Measurements from ENCODE around the gene PRTN3.

PRTN3 gene, protein sequence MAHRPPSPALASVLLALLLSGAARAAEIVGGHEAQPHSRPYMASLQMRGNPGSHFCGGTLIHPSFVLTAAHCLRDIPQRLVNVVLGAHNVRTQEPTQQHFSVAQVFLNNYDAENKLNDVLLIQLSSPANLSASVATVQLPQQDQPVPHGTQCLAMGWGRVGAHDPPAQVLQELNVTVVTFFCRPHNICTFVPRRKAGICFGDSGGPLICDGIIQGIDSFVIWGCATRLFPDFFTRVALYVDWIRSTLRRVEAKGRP

DNA sequence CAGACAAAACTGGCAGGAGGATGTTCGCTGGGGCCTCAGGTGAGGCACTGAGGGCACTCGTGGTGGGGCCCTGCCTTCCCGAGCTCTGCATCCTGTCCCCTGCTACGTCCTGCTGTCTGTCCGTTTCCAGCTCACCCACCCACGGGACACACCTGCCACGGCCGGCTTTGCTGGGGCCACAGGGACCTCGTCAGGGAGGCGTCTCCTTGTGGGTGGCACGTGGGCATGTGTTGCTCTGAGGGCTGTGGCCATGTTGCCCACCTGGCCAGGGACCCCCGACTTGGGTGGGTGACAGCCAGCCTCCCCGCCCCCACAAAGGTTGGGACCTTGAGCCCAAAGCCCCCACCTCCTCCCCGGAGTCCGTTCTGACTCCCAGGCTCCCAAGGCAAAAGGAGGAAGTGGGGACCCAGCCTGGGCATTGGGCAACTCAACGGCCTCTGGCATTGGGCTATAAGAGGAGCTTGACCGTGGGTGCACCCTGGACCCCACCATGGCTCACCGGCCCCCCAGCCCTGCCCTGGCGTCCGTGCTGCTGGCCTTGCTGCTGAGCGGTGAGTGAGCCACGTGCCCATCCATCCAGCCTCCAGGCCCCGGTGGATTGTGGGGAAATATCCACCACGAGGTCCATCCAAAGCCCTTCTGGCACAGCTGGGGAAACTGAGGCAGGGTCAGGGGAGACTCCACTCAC is at the start of gene PRTN3:
Gene PRTN3 (plus strand): TSS at position 481 of the 688 bp plus-strand sequence. CDS start 10 bp downstream, at position 491.
- DNase-seq (ENCODE audit: low spot score) = no peak

- DNase-seq (ENCODE audit: low spot score) = no peak
Measured at GRCh38 chr19:791007-791566, 49.7 kb upstream of the PRTN3 start.

DNA sequence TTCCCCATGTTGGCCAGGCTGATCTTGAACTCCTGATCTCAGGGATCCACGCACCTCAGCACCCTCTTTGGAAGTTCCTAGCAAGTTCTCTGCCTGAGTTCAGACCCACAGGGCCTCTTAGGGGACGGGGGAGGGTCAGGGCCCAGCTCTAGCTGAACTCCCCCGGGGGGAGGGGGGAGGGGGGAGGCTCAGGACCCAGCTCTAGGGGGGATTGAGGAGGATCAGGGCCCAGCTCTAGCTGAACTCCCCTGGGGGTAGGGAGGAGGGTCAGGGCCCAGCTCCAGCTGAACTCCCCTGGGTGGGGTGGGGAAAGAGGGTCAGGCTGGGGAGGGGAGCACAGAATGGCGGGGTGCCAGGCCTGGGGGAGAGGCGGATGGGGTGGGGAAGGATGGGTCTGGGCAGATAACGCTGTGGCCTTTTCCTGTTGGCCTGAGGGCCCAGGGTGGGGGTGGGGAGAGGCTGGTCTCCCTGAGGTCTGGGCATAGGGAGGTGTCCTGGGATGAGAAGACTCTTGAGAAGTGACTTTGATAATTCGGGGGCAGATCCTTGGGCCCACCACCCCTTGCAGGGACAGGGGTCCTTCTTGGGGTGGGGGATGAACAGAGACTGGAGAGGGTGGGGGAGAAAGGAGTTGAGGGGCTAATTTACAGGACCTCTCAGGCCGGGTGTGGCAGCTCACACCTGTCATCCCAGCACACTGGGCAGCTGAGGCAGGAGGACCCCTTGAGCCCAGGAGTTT is 49.1 kb upstream of the PRTN3 start:
- DNase-seq (ENCODE audit: low spot score) = no peak

GRCh38 chr19:792306-792885 is 48.4 kb upstream of the PRTN3 start:
- DNase-seq (ENCODE audit: low spot score) = no peak

DNA sequence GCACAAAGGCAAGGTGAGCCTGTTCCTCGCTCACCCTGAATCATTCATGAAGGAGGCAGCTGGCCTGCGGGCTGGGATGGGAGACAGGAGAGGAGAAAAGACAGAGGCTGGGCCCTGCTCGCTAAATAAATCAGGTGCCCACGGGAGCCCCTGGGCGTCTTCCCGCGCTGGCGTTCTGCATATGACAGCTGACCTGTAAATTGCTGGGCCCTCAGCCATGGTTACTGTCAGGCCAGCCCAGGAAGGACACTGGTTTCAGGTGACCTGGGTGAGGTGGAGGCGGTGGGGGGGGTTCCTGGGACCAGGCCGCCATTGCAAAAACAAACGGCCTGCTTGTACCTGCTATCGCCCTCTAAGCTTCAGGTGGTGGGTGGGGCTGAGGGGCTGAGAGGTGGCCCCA is 47.0 kb upstream of the PRTN3 start:
- DNase-seq (ENCODE audit: low spot score) = no peak

GRCh38 chr19:795073-795611 is 45.7 kb upstream of the PRTN3 start:
- DNase-seq (ENCODE audit: low spot score) = no peak

GRCh38 chr19:795691-796581 is 44.9 kb upstream of the PRTN3 start:
- DNase-seq (ENCODE audit: low spot score) = no peak

DNA sequence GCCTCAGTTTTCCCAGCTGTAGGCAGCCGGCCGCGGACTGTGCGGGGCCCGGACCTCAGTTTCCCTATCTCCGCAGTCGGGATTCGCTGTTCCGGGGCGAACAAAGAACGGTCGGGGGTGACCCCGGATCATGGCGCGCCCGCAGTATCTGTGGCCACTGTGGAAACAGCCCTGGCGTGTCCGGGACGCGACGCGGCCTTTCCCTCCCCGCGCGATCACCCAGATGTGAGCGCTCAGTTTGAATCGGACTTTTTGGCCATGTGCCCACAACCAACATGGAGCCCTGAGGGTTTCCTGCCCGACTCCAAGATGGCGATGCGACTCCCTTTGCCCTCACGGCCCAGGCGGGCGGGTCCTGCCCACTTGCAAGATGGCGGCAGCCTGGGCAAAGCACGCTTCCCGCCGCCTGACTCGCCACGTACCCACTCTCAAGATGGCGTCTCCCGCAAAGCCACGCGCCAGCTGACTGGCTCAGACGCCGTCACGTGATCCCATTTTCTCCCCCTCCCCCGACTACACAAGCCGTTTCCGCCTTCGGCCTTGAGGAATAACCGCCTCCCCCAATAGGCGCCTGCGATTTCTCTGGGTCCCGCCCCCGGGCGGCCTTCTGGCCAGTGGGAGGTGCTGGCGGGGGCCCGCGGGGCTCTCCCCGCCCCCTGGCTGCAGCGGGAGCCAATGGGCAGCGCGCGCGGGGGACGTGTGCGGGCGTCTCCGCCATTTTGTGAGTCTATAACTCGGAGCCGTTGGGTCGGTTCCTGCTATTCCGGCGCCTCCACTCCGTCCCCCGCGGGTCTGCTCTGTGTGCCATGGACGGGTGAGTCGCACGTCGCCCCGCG is 43.9 kb upstream of the PRTN3 start, which contains the start of gene PTBP1:
Gene PTBP1 (plus strand): TSS at position 761 of the 836 bp plus-strand sequence. CDS start 46 bp downstream, at position 807.
- peak; percentile 96 for DNase-seq (ENCODE audit: low spot score)

DNA sequence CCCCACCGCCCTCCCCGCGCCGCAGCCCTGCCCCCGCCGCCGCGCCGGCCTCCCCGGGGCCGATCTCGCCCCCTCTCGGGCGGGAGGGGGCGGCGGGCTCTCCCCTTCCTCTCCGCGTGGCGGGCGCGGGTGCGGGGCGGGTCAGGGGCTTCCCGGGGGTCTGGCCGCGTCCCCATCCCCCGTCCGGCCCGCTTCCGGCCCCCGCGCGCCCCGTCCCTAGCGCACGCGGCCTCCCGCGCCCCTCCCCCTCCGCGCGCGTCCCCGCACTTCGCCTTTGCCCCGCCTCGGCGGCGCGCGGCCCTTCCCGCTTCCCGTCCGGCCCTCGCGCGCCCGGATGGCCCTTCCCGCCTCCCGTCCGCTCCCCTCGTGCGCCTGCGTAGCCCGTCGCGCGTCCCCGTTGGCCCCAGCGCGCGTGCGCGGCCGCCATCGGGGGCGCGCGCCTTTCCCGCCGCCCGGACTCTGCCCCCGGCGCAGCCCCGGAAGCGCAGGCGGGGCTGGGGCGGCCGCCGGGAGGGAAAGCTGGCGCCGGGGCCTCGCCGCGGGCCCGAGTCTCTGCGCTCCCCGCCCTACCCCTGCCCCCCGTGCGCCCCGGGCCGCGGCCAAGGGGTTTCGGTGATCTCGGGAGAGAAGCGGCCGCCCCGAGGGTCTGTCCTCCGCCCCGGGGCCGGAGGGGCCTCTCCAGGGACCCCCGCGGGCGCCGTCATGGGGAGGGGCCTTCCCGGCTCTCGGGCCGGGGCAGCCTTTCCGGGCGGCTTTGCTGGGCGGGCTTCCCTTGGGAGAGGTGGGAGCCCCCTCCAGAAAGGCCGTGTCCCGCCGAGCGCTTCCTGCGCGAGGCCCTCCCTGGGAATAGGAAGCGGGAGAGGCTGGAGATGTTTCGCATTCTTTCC is 43.0 kb upstream of the PRTN3 start:
- DNase-seq (ENCODE audit: low spot score) = peak; percentile 94

- DNase-seq (ENCODE audit: low spot score) = no peak
Measured at GRCh38 chr19:798415-799075, 42.3 kb upstream of the PRTN3 start.

GRCh38 chr19:799076-799881 is 41.5 kb upstream of the PRTN3 start:
- no peak for DNase-seq (ENCODE audit: low spot score)

DNA sequence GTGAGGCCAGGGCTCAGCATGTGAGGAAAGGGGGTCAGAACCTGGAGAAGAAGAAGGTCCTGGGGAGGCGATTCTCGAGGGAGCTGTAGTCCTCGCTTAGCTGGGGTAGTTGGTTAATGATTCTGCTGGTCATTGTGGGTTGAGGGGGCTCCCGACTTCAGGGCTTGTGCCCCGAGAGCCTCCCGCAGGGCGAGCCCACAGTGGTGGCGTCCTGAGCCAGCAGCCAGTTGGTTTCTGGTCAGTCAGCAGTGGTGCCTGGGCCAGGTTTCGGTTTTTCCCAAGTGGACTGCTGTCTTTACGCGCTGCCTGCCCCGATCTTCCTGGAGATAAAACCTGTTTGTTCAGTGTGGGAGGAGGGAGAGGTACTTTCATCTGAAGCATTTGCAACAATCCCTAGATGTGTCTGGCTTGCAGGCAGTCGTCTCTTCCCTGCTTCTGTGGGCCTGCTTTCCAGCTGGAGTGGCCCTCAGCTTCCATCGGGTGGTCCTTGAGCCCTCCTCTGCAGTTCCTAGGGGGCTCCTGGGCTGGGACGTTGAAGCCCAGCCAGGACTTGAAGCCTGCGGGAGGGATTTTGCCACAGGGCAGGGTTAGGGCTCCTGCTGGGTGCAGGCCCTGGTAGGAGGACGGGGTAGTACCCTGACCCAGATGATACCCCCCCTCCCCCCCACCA is 40.3 kb upstream of the PRTN3 start:
- DNase-seq (ENCODE audit: low spot score) = no peak

DNA sequence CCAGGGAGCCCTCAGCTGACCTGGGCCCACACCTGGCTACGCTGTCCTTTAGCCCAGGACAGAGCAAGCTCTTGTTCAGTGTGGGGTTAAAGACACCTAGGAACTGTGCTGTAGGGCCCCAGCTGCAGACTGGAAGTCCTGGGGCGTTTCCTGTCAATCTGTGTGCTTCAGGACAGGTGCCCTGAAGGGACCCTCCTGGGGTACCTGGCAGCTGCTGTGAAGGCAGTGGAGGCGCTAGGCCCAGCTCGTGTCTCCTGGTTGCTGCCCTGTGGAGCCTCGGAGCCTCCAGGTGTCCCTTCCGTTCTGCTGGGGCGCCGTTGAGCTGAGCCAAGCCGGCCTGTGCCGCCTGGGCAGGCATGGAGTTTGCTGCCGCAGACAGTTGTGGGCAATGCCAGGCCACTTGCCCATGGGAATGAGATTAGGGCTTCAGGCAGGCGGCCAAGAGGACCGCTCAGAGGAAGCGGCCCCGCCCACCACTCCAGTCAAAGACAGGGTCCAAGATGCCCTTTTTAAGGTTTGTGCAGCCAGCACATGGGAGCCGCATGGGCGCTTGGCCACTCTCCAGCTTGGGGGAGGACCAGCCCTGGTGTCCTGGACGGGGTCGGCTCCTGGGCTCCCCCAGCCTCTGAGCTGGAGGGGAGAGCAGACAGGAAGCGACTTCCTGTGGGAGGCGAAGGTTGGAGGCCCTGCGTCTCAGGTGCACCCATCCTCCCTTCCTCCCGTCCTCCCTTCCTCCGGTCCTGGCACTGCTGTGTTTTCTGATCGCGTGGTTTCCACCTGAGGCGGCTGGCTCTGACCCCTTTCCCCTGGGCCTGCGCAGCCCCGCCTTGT is 39.6 kb upstream of the PRTN3 start:
- DNase-seq (ENCODE audit: low spot score) = no peak

DNA sequence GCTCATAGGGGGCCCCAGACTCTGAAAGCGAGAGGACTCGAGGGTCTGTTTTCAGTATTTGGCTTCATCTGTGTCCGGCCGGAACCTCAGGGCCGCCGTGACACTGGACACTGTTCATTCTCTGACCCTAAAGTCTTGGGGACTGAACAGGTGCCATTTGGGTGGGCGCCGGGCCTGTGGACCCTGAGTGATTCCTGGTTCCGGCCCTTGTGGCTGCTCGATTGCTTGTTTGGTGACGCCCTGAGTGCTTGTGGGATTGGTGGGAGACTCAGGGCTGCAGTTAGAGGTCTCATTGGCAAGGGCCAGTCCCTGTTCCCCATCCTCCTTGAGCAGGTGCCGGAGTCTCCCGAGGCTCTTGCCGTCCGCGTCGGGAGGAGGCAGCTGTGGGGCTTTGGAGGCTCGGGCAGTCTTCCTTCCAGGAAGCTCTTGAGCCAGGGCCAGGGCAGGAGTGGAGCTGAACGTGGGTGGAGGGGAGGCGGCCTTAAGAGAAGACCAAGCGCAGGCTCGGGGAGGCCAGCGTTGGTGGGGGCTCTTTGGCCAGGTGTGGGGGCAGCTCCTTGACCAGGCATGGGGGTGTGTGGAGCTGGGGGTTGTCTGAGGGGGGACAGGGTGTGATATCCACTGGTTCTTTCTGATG is 38.8 kb upstream of the PRTN3 start:
- DNase-seq (ENCODE audit: low spot score) = no peak

DNA sequence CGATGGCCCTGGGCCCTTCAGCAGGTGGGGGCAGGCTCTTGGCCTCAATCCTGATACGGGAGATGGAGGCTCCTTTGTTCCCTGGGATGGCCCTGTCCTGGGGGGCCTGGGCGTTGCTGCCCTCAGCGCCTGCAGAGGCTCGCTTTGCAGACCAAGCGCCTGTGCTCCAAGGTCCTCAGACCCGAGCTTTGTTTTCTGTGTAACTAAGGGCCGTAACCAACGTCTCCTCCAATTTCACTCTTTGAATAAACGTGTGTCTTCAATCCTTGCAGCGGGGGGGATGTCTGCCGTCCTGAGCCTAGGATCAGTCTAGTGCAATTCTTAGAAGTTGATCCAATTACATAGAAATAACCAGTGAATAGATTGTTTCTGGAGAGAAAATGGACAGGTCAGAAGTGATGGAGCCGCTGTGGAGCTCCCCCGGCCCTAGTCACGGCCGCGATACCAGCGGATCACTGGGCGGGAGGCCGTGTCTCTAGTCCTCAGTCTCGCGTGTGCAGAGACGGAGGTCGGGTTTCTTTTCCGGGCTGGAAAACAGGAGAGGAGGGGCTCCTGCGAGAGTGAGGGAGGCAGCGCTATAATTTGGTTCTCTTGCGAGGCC is 38.2 kb upstream of the PRTN3 start:
- no peak for DNase-seq (ENCODE audit: low spot score)

All from COLO829 (cell line).